H9 (cell line): ENCODE results near the gene OR1K1. TPM values are rescaled to one million over a fixed set of nuclear protein-coding genes. Genes with fewer than 3 reads are reported as not detected.

Source experiments
- DNase-seq: peaks from one replicate; pipeline ENCODE4 v3.0.0-alpha.2; 2017
- H2AFZ ChIP-seq: one replicate; pipeline ENCODE4 v1.6.1; 2013; ENCODE audit warnings: mild to moderate bottlenecking, low read length, control low read depth, moderate library complexity
- H2AK5ac ChIP-seq: 2 replicates; pipeline ENCODE4 v1.6.1; 2013; ENCODE audit warnings: low read length, control low read depth, mixed read lengths; ENCODE audit not compliant: insufficient read length
- H2BK120ac ChIP-seq: one replicate; pipeline ENCODE4 v1.6.1; 2013; ENCODE audit warnings: low read depth, mild to moderate bottlenecking, low read length, control low read depth, inconsistent platforms; ENCODE audit not compliant: poor library complexity, severe bottlenecking
- H2BK12ac ChIP-seq: 2 replicates; pipeline ENCODE4 v1.6.1; 2013; ENCODE audit warnings: low read length, control low read depth, mixed read lengths, low read depth; ENCODE audit not compliant: insufficient read length
- H2BK15ac ChIP-seq: 2 replicates; pipeline ENCODE4 v1.6.1; 2013; ENCODE audit warnings: low read depth, low read length, control low read depth
- H2BK20ac ChIP-seq: one replicate; pipeline ENCODE4 v1.6.1; 2013; ENCODE audit warnings: low read depth, mild to moderate bottlenecking, low read length, control low read depth, inconsistent platforms; ENCODE audit not compliant: poor library complexity, severe bottlenecking
- H2BK5ac ChIP-seq: 2 replicates; pipeline ENCODE4 v1.6.1; 2013; ENCODE audit warnings: low read length, control low read depth, mixed read lengths; ENCODE audit not compliant: insufficient read length
- H3K14ac ChIP-seq: 2 replicates; pipeline ENCODE4 v1.6.1; 2013; ENCODE audit warnings: low read length, control low read depth; ENCODE audit not compliant: insufficient read depth
- H3K18ac ChIP-seq: 2 replicates; pipeline ENCODE4 v1.6.1; 2013; ENCODE audit warnings: low read depth, mild to moderate bottlenecking, mixed read lengths, low read length, control low read depth; ENCODE audit not compliant: insufficient read length
- H3K23ac ChIP-seq: 2 replicates; pipeline ENCODE4 v1.6.1; 2013; ENCODE audit warnings: low read length, control low read depth, mixed read lengths, low read depth; ENCODE audit not compliant: insufficient read length
- H3K23me2 ChIP-seq: 2 replicates; pipeline ENCODE4 v1.6.1; 2013; ENCODE audit warnings: low read depth, mild to moderate bottlenecking, mixed read lengths, low read length, control low read depth; ENCODE audit not compliant: insufficient read length, poor library complexity, severe bottlenecking
- H3K27ac ChIP-seq: 2 replicates; pipeline ENCODE4 v1.5.1; 2013; ENCODE audit warnings: low read length, control low read depth, mixed read lengths, low read depth; ENCODE audit not compliant: insufficient read length
- H3K27me3 ChIP-seq: 2 replicates; pipeline ENCODE4 v1.6.1; 2013; ENCODE audit warnings: low read length, control low read depth, inconsistent platforms; ENCODE audit not compliant: insufficient read depth
- H3K4ac ChIP-seq: 2 replicates; pipeline ENCODE4 v1.6.1; 2013; ENCODE audit warnings: low read depth, mild to moderate bottlenecking, control low read depth, inconsistent platforms, low read length, moderate library complexity
- H3K4me1 ChIP-seq: 2 replicates; pipeline ENCODE4 v1.6.1; 2013; ENCODE audit warnings: low read length, control low read depth, inconsistent platforms; ENCODE audit not compliant: insufficient read depth
- H3K4me2 ChIP-seq: 2 replicates; pipeline ENCODE4 v1.6.1; 2013; ENCODE audit warnings: low read length, control low read depth, mixed read lengths; ENCODE audit not compliant: insufficient read length, insufficient read depth
- H3K56ac ChIP-seq: 2 replicates; pipeline ENCODE4 v1.6.1; 2013; ENCODE audit warnings: low read depth, mild to moderate bottlenecking, mixed read lengths, low read length, control low read depth; ENCODE audit not compliant: insufficient read length
- H3K79me1 ChIP-seq: 2 replicates; pipeline ENCODE4 v1.6.1; 2013; ENCODE audit warnings: low read depth, mild to moderate bottlenecking, moderate library complexity, low read length, control low read depth, inconsistent platforms; ENCODE audit not compliant: insufficient read depth, poor library complexity, severe bottlenecking
- H3K79me2 ChIP-seq: 2 replicates; pipeline ENCODE4 v1.6.1; 2013; ENCODE audit warnings: low read length, control low read depth, inconsistent platforms; ENCODE audit not compliant: insufficient read depth
- H3K9ac ChIP-seq: 2 replicates; pipeline ENCODE4 v1.6.1; 2013; ENCODE audit warnings: low read length, control low read depth, mixed read lengths; ENCODE audit not compliant: insufficient read length; ENCODE audit errors: extremely low read depth
- H3K9me3 ChIP-seq: one replicate; pipeline ENCODE4 v1.6.1; 2013; ENCODE audit warnings: low read depth, low read length, inconsistent platforms; ENCODE audit not compliant: control insufficient read depth
- H3T11ph ChIP-seq: one replicate; pipeline ENCODE4 v1.6.1; 2013; ENCODE audit warnings: mild to moderate bottlenecking, low read length, control low read depth, inconsistent platforms
- H4K20me1 ChIP-seq: one replicate; pipeline ENCODE4 v1.6.1; 2013; ENCODE audit not compliant: control insufficient read depth, insufficient read length, insufficient read depth
- H4K5ac ChIP-seq: 2 replicates; pipeline ENCODE4 v1.6.1; 2013; ENCODE audit warnings: low read depth, mild to moderate bottlenecking, mixed read lengths, low read length, control low read depth; ENCODE audit not compliant: insufficient read length
- H4K8ac ChIP-seq: replicated peaks from 2 replicates; pipeline ENCODE4 v1.6.1; 2013; ENCODE audit warnings: low read length, control low read depth, mixed read lengths, low read depth; ENCODE audit not compliant: insufficient read length
- H4K91ac ChIP-seq: 2 replicates; pipeline ENCODE4 v1.6.1; 2013; ENCODE audit warnings: low read depth, mild to moderate bottlenecking, moderate library complexity, mixed read lengths, low read length, control low read depth; ENCODE audit not compliant: insufficient read length
- H3K27ac Mint-ChIP-seq, 3 experiments: 2 replicates in 2 of 3; 3 replicates in 1 of 3; pipeline ENCODE4 v1.8.0; 2020 to 2021; ENCODE audit warnings: mixed read lengths in 3 of 3, mild to moderate bottlenecking in 1 of 3, moderate library complexity in 1 of 3
- H3K27me3 Mint-ChIP-seq: 2 replicates; pipeline ENCODE4 v1.8.0; 2021; ENCODE audit warnings: low read depth, mild to moderate bottlenecking, moderate library complexity, mixed read lengths
- H3K36me3 Mint-ChIP-seq, 3 experiments: 2 replicates in 2 of 3; 3 replicates in 1 of 3; pipeline ENCODE4 v1.8.0; 2020 to 2021; ENCODE audit warnings: low read depth in 3 of 3, mixed read lengths in 3 of 3; ENCODE audit not compliant: insufficient read depth in 1 of 3
- H3K4me1 Mint-ChIP-seq, 2 experiments: 2 replicates each; pipeline ENCODE4 v1.8.0; 2020; ENCODE audit warnings: mixed read lengths in 2 of 2
- H3K4me3 Mint-ChIP-seq, 2 experiments: 2 replicates in 1 of 2; 3 replicates in 1 of 2; pipeline ENCODE4 v1.8.0; 2020 to 2021; ENCODE audit warnings: mild to moderate bottlenecking in 2 of 2, mixed read lengths in 2 of 2, moderate library complexity in 1 of 2
- H3K9me3 Mint-ChIP-seq, 2 experiments: 2 replicates in 1 of 2; 3 replicates in 1 of 2; pipeline ENCODE4 v1.8.0; 2020; ENCODE audit warnings: mild to moderate bottlenecking in 2 of 2, mixed read lengths in 2 of 2, moderate library complexity in 1 of 2
- CTCF ChIP-seq: fragments of 200-600 bp; sonication (generic); conservative IDR thresholded peaks from 3 replicates; pipeline ENCODE4 v1.8.0; 2021; ENCODE audit warnings: antibody characterized with exemption, mild to moderate bottlenecking
- total RNA-seq: library from RNA; stranded (reverse); gene quantifications from 2 replicates; pipeline ENCODE4 v1.2.1, GENCODE V29; 2021

OR1K1 gene
- total RNA-seq, 1 experiment from 2014 or later, result not detected

GRCh38 chr9:122815544-122815943 lies 15.6 kb downstream of the OR1K1 start:
- no peak overlapping the region for H2BK120ac ChIP-seq
- no peak overlapping the region for H3K56ac ChIP-seq
- H4K8ac ChIP-seq, result no peak overlapping the region
- no peak overlapping the region for H2BK20ac ChIP-seq
- H3K4me2 ChIP-seq, result no peak overlapping the region
- H2BK15ac ChIP-seq, result no peak overlapping the region
- H2AFZ ChIP-seq, result no peak overlapping the region
- H3K27me3 Mint-ChIP-seq, result no peaks in the 10 kb centered on the region
- H2BK5ac ChIP-seq, result no peak overlapping the region
- no peaks in the 10 kb centered on the region for H3K27me3 ChIP-seq
- H2BK12ac ChIP-seq, result no peak overlapping the region
- no peak overlapping the region for H3K27ac Mint-ChIP-seq
- no peaks in the 10 kb centered on the region for H3K9me3 ChIP-seq
- no peak overlapping the region for H3K9ac ChIP-seq
- H3K79me2 ChIP-seq, result no peaks in the 10 kb centered on the region
- H3T11ph ChIP-seq, result no peak overlapping the region
- H4K5ac ChIP-seq, result no peak overlapping the region
- H3K4me1 ChIP-seq, result no peaks in the 10 kb centered on the region
- H3K4me1 Mint-ChIP-seq, result no peaks in the 10 kb centered on the region
- no peak for TF ChIP-seq CTCF
- no peaks in the 10 kb centered on the region for H3K23me2 ChIP-seq
- no peak overlapping the region for H3K23ac ChIP-seq
- no peak overlapping the region for H4K91ac ChIP-seq
- no peak overlapping the region for H3K4ac ChIP-seq
- no peak overlapping the region for H3K4me3 Mint-ChIP-seq
- no peak overlapping the region for H3K14ac ChIP-seq
- no peak overlapping the region for H3K18ac ChIP-seq
- peaks cover 9 to 24% (median 14%) of the 10 kb centered on the region in 3 experiments for H3K36me3 Mint-ChIP-seq
- no peak for DNase-seq
- no peak overlapping the region for H3K27ac ChIP-seq
- no peaks in the 10 kb centered on the region; a peak in 1 of 5 replicates for H3K9me3 Mint-ChIP-seq
- no peaks in the 10 kb centered on the region for H3K79me1 ChIP-seq
- no peak overlapping the region for H2AK5ac ChIP-seq
- no peaks in the 10 kb centered on the region for H4K20me1 ChIP-seq
